Measurements from ENCODE around the gene NUFIP1. TPM values are rescaled to one million over a fixed set of nuclear protein-coding genes. Genes with fewer than 3 reads are reported as not detected.
A peak's percentile ranks its signal among the peaks of the same experiment; 100 is the strongest.

Gene NUFIP1
- total and polyA plus RNA-seq, 4 donors: 0.92 to 2.0 (median 1.7) TPM

GRCh38 chr13:45003417-45003816 is 14.1 kb upstream of the NUFIP1 start:
- no peaks in the 10 kb centered on the region for H3K9me3 ChIP-seq (ENCODE audit: control insufficient read depth in 4 of 4, low read length in 3 of 4)
- no peak overlapping the region for H3K4me3 ChIP-seq (ENCODE audit: low read depth in 1 of 3, low read length in 3 of 3)
- H3K9ac ChIP-seq (ENCODE audit: low read depth in 1 of 2, low read length in 2 of 2): no peak overlapping the region
- no peak for DNase-seq (ENCODE audit: low spot score)
- peaks cover 3 to 26% (median 13%) of the 10 kb centered on the region in 4 donors for H3K36me3 ChIP-seq (ENCODE audit: control insufficient read depth in 4 of 4, insufficient read depth in 3 of 4, low read depth in 1 of 4, low read length in 3 of 4)
- H3K27ac ChIP-seq (ENCODE audit: low read depth in 1 of 2, low read length in 2 of 2): no peak overlapping the region
- no peak for TF ChIP-seq FOXA1 (IDR thresholded peaks at IDR 0.05)
- no peak for TF ChIP-seq RXRA (IDR thresholded peaks at IDR 0.05)
- no peak for TF ChIP-seq YY1 (IDR thresholded peaks at IDR 0.05)
- no peak for TF ChIP-seq TAF1 (conservative IDR thresholded peaks at IDR 0.05)
- no peak for TF ChIP-seq EGR1 (IDR thresholded peaks at IDR 0.05; ENCODE audit: low read depth in 2 of 2)
- no peak for TF ChIP-seq SP1 (IDR thresholded peaks at IDR 0.05)
- H3K27me3 ChIP-seq (ENCODE audit: control insufficient read depth in 4 of 4, insufficient read depth in 4 of 4, low read length in 3 of 4): no peaks in the 10 kb centered on the region
- H3K4me1 ChIP-seq (ENCODE audit: control insufficient read depth in 4 of 4, insufficient read depth in 4 of 4, low read length in 3 of 4): no peaks in the 10 kb centered on the region

- WGBS: 6% methylated on average over 10 of the region's 10 CpGs
- Histone ChIP-seq H3K4me3 (ENCODE audit: low read depth in 1 of 3, low read length in 3 of 3) (peak overlapping the region; percentile 86 to 99 (median 98)), H3K36me3 (ENCODE audit: control insufficient read depth in 4 of 4, insufficient read depth in 3 of 4, low read depth in 1 of 4, low read length in 3 of 4) (peaks cover 0 to 6% (median 0%) of the 10 kb centered on the region in 4 donors), H3K27ac (ENCODE audit: low read depth in 1 of 2, low read length in 2 of 2) (peak overlapping the region; percentile 66 to 82), H3K27me3 (ENCODE audit: control insufficient read depth in 4 of 4, insufficient read depth in 4 of 4, low read length in 3 of 4) (no peaks in the 10 kb centered on the region), H3K9ac (ENCODE audit: low read depth in 1 of 2, low read length in 2 of 2) (peak overlapping the region; percentile 77 to 89), H3K4me1 (ENCODE audit: control insufficient read depth in 4 of 4, insufficient read depth in 4 of 4, low read length in 3 of 4) (peaks cover 6 to 26% (median 22%) of the 10 kb centered on the region in 4 donors), H3K9me3 (ENCODE audit: control insufficient read depth in 4 of 4, low read length in 3 of 4) (no peaks in the 10 kb centered on the region)
- no peak for DNase-seq (ENCODE audit: low spot score)
- TF ChIP-seq CTCF (IDR thresholded peaks at IDR 0.05; ENCODE audit: low read depth, low read length, missing input control) (peak; percentile 0), GABPA (IDR thresholded peaks at IDR 0.05 in 1 of 2, conservative IDR thresholded peaks at IDR 0.05 in 1 of 2) (no peak)
These were observed 670 bp upstream of the NUFIP1 start for GRCh38 chr13:44989941-44990340.

GRCh38 chr13:44978328-44978727 is 10.9 kb downstream of the NUFIP1 start:
- WGBS: 100% methylated on average over 1 of the region's 1 CpG
- H3K4me1 ChIP-seq (ENCODE audit: control insufficient read depth in 4 of 4, insufficient read depth in 4 of 4, low read length in 3 of 4): no peaks in the 10 kb centered on the region
- peaks cover 5 to 41% (median 19%) of the 10 kb centered on the region in 4 donors for H3K36me3 ChIP-seq (ENCODE audit: control insufficient read depth in 4 of 4, insufficient read depth in 3 of 4, low read depth in 1 of 4, low read length in 3 of 4)
- H3K9me3 ChIP-seq (ENCODE audit: control insufficient read depth in 4 of 4, low read length in 3 of 4): no peaks in the 10 kb centered on the region
- DNase-seq (ENCODE audit: low spot score): no peak
- TF ChIP-seq RXRA (IDR thresholded peaks at IDR 0.05) (no peak), MAX (IDR thresholded peaks at IDR 0.05) (no peak), JUND (IDR thresholded peaks at IDR 0.05) (no peak), RAD21 (IDR thresholded peaks at IDR 0.05) (no peak), YY1 (IDR thresholded peaks at IDR 0.05) (no peak), CTCF (IDR thresholded peaks at IDR 0.05; ENCODE audit: low read depth, low read length, missing input control) (no peak), EGR1 (IDR thresholded peaks at IDR 0.05; ENCODE audit: low read depth in 2 of 2) (no peak), ATF3 (IDR thresholded peaks at IDR 0.05) (no peak), SP1 (IDR thresholded peaks at IDR 0.05) (no peak), HNF4A (conservative IDR thresholded peaks at IDR 0.05) (no peak), TAF1 (conservative IDR thresholded peaks at IDR 0.05) (no peak), ZBTB33 (IDR thresholded peaks at IDR 0.05) (no peak), FOXA2 (IDR thresholded peaks at IDR 0.05) (no peak), NR2F2 (IDR thresholded peaks at IDR 0.05) (no peak), GABPA (IDR thresholded peaks at IDR 0.05 in 1 of 2, conservative IDR thresholded peaks at IDR 0.05 in 1 of 2) (no peak), FOXA1 (IDR thresholded peaks at IDR 0.05) (no peak), HNF4G (IDR thresholded peaks at IDR 0.05) (no peak), REST (IDR thresholded peaks at IDR 0.05) (no peak)
- H3K9ac ChIP-seq (ENCODE audit: low read depth in 1 of 2, low read length in 2 of 2): no peak overlapping the region
- no peaks in the 10 kb centered on the region for H3K27me3 ChIP-seq (ENCODE audit: control insufficient read depth in 4 of 4, insufficient read depth in 4 of 4, low read length in 3 of 4)
- H3K4me3 ChIP-seq (ENCODE audit: low read depth in 1 of 3, low read length in 3 of 3): no peak overlapping the region
- no peak overlapping the region for H3K27ac ChIP-seq (ENCODE audit: low read depth in 1 of 2, low read length in 2 of 2)
